CD14-positive monocyte (primary cell): ENCODE results near the gene VTI1A. TPM values are rescaled to one million over a fixed set of nuclear protein-coding genes. Genes with fewer than 3 reads are reported as not detected.

Experiments
- DNase-seq, 3 donors: peaks; one replicate each; pipeline ENCODE4 v3.0.0-alpha.2; 2011 to 2022
- H2AFZ ChIP-seq: 2 replicates; pipeline ENCODE4 v1.6.0; 2012; ENCODE audit warnings: mild to moderate bottlenecking, low read depth, low read length, inconsistent platforms; ENCODE audit not compliant: insufficient read depth, poor library complexity, severe bottlenecking
- H3K27ac ChIP-seq, 2 donors: 1 replicate in 1 of 2; 2 replicates in 1 of 2; pipeline ENCODE4 v1.5.1; 2012 to 2013; ENCODE audit warnings: low read length in 2 of 2, control low read depth in 1 of 2, inconsistent platforms in 1 of 2, low read depth in 1 of 2, mild to moderate bottlenecking in 1 of 2
- H3K27me3 ChIP-seq, 2 donors: one replicate each; pipeline versions ENCODE4 v1.6.0 to v1.6.1; 2011 to 2013; ENCODE audit warnings: low read length in 2 of 2; ENCODE audit not compliant: control insufficient read depth in 2 of 2, insufficient read depth in 2 of 2
- H3K36me3 ChIP-seq, 2 donors: replicated peaks in 1 of 2; 1 replicate in 1 of 2; 2 replicates in 1 of 2; pipeline versions ENCODE4 v1.5.1 to v1.6.1; 2012 to 2013; ENCODE audit warnings: low read length in 2 of 2, control low read depth in 1 of 2, inconsistent platforms in 1 of 2, mild to moderate bottlenecking in 1 of 2; ENCODE audit not compliant: insufficient read depth in 2 of 2, control insufficient read depth in 1 of 2
- H3K4me1 ChIP-seq, 2 donors: 1 replicate in 1 of 2; 2 replicates in 1 of 2; pipeline versions ENCODE4 v1.5.1 to v1.6.1; 2012 to 2013; ENCODE audit warnings: low read length in 2 of 2, control low read depth in 1 of 2, inconsistent platforms in 1 of 2, mild to moderate bottlenecking in 1 of 2, moderate library complexity in 1 of 2; ENCODE audit not compliant: insufficient read depth in 2 of 2, control insufficient read depth in 1 of 2
- H3K4me2 ChIP-seq: replicated peaks from 2 replicates; pipeline ENCODE3; 2012; ENCODE audit warnings: low read length, moderate library complexity, mild to moderate bottlenecking; ENCODE audit not compliant: poor library complexity, severe bottlenecking; ENCODE audit errors: extremely low read depth
- H3K4me3 ChIP-seq, 3 experiments: fragments of 200-600 bp in 1 of 3; sonication (generic) in 1 of 3; replicated peaks in 1 of 3; 1 replicate in 2 of 3; 2 replicates in 1 of 3; pipeline ENCODE4 v1.5.1; 2011 to 2013; ENCODE audit warnings: low read length in 3 of 3, mild to moderate bottlenecking in 3 of 3, control low read depth in 2 of 3, low read depth in 2 of 3, inconsistent platforms in 1 of 3, moderate library complexity in 1 of 3
- H3K79me2 ChIP-seq: 2 replicates; pipeline ENCODE4 v1.6.0; 2012; ENCODE audit warnings: mild to moderate bottlenecking, control low read depth, inconsistent platforms, low read length, moderate library complexity; ENCODE audit not compliant: insufficient read depth
- H3K9ac ChIP-seq: 2 replicates; pipeline ENCODE4 v1.6.0; 2017; ENCODE audit warnings: low read length, mild to moderate bottlenecking; ENCODE audit not compliant: insufficient read depth, poor library complexity, severe bottlenecking
- H3K9me3 ChIP-seq, 2 donors: replicated peaks in 1 of 2; 1 replicate in 1 of 2; 2 replicates in 1 of 2; pipeline versions ENCODE4 v1.5.1 to v1.6.1; 2012 to 2013; ENCODE audit warnings: low read length in 2 of 2, control low read depth in 1 of 2; ENCODE audit not compliant: control insufficient read depth in 1 of 2, insufficient read depth in 1 of 2
- H4K20me1 ChIP-seq: 2 replicates; pipeline ENCODE4 v1.6.0; 2012; ENCODE audit warnings: mild to moderate bottlenecking, low read length, control low read depth, moderate library complexity; ENCODE audit not compliant: insufficient read depth
- H3K27ac Mint-ChIP-seq, 7 donors: one replicate each; pipeline ENCODE4 v1.8.0; 2020; ENCODE audit warnings: mild to moderate bottlenecking in 7 of 7, mixed read lengths in 7 of 7, moderate library complexity in 6 of 7, inconsistent platforms in 2 of 7
- H3K27me3 Mint-ChIP-seq, 3 donors: one replicate each; pipeline ENCODE4 v1.8.0; 2021 to 2022; ENCODE audit warnings: low read depth in 3 of 3, mild to moderate bottlenecking in 3 of 3, mixed read lengths in 3 of 3, moderate library complexity in 3 of 3, inconsistent platforms in 1 of 3
- H3K36me3 Mint-ChIP-seq, 2 donors: one replicate each; pipeline ENCODE4 v1.8.0; 2020; ENCODE audit warnings: mixed read lengths in 2 of 2, inconsistent platforms in 1 of 2, mild to moderate bottlenecking in 1 of 2
- H3K4me1 Mint-ChIP-seq: one replicate; pipeline ENCODE4 v1.8.0; 2020; ENCODE audit warnings: mild to moderate bottlenecking, mixed read lengths
- H3K4me3 Mint-ChIP-seq, 2 donors: one replicate each; pipeline ENCODE4 v1.8.0; 2020; ENCODE audit warnings: mild to moderate bottlenecking in 2 of 2, mixed read lengths in 2 of 2, moderate library complexity in 1 of 2
- H3K9me3 Mint-ChIP-seq, 7 donors: one replicate each; pipeline ENCODE4 v1.8.0; 2020 to 2022; ENCODE audit warnings: mixed read lengths in 7 of 7, mild to moderate bottlenecking in 6 of 7, moderate library complexity in 6 of 7, inconsistent platforms in 2 of 7
- WGBS: methylation state at CpG from one replicate; pipeline ENCODE4 v1.1.5; 2013; ENCODE audit warnings: missing lambda C conversion rate; ENCODE audit not compliant: insufficient coverage; 5-methylcytosine and 5-hydroxymethylcytosine counted together
- intact Hi-C, 2 donors: fragments of 100-400 bp; cut with micrococcal nuclease; formaldehyde crosslinking; loops; one replicate each; pipeline versions ENCODE4 v1.15.0 to v1.15.1; 2023
- polyA plus RNA-seq, 3 donors: library from polyadenylated mRNA; depleted of rRNA in 1 of 3; unstranded in 2 of 3; stranded (reverse) in 1 of 3; fragments of 300-500 nt in 2 of 3; fragments of >200 nt in 1 of 3; fragmentation: Illumina TruSeq in 2 of 3; gene quantifications; 1 replicate in 2 of 3; 2 replicates in 1 of 3; pipeline ENCODE4 v1.2.3, GENCODE V29; 2012 to 2021
- TF ChIP-seq, protein P1 (sequence below): fragments of 200-600 bp; IDR thresholded peaks from one replicate; pipeline ENCODE4 v1.8.0; 2022; ENCODE audit warnings: antibody characterized with exemption, mild to moderate bottlenecking

VTI1A gene
- polyA plus RNA-seq, 3 donors, result 23.6 to 25.4 (median 24.1) TPM

DNA sequence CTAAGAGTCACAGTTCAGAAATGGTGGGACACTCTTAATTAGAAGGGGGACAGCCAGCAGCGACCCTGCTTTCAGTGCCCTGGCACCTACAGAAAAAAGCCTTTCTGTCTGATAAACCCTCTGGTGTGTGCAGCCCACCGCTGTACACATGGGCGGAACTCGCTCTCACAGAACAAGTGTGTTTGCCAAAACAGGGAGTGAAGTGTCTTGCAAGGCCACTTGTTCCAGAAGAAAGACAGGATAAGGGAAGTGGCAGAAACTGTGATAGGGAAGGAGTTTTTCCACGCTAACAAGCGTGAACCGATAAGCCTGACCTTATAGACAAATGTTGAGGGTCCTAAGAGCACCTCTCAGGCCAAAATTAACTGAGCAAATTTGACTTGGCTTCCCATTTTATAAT, 299.3 kb downstream of the VTI1A start:
- no peak for DNase-seq
- no peaks in the 10 kb centered on the region for H3K27me3 ChIP-seq
- no peak overlapping the region for H3K27ac ChIP-seq
- H3K4me2 ChIP-seq, result no peak overlapping the region
- no peaks in the 10 kb centered on the region for H3K36me3 ChIP-seq
- H3K9me3 ChIP-seq, result no peaks in the 10 kb centered on the region
- peaks cover 0 to 1% (median 0%) of the 10 kb centered on the region in 7 donors for H3K9me3 Mint-ChIP-seq
- H3K4me3 ChIP-seq, result no peak overlapping the region
- no peak overlapping the region for H2AFZ ChIP-seq
- peaks cover 0 to 2% (median 0%) of the 10 kb centered on the region in 3 donors for H3K27me3 Mint-ChIP-seq
- intact Hi-C loops, result no loop called here
- TF ChIP-seq, protein P1, sequence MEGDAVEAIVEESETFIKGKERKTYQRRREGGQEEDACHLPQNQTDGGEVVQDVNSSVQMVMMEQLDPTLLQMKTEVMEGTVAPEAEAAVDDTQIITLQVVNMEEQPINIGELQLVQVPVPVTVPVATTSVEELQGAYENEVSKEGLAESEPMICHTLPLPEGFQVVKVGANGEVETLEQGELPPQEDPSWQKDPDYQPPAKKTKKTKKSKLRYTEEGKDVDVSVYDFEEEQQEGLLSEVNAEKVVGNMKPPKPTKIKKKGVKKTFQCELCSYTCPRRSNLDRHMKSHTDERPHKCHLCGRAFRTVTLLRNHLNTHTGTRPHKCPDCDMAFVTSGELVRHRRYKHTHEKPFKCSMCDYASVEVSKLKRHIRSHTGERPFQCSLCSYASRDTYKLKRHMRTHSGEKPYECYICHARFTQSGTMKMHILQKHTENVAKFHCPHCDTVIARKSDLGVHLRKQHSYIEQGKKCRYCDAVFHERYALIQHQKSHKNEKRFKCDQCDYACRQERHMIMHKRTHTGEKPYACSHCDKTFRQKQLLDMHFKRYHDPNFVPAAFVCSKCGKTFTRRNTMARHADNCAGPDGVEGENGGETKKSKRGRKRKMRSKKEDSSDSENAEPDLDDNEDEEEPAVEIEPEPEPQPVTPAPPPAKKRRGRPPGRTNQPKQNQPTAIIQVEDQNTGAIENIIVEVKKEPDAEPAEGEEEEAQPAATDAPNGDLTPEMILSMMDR, result no peak
- H3K9ac ChIP-seq, result no peak overlapping the region
- no peak overlapping the region for H3K4me3 Mint-ChIP-seq
- H3K4me1 Mint-ChIP-seq, result peaks cover 24% of the 10 kb centered on the region
- H3K27ac Mint-ChIP-seq, result no peak overlapping the region
- peaks cover 12 to 17% of the 10 kb centered on the region in 2 donors for H3K36me3 Mint-ChIP-seq
- H4K20me1 ChIP-seq, result no peaks in the 10 kb centered on the region
- peaks cover 0 to 10% of the 10 kb centered on the region in 2 donors for H3K4me1 ChIP-seq
- 95% methylated on average over 4 of the region's 7 CpGs for WGBS
- no peaks in the 10 kb centered on the region for H3K79me2 ChIP-seq

GRCh38 chr10:112750427-112751167, 303.6 kb downstream of the VTI1A start:
- no peak overlapping the region for H3K27ac Mint-ChIP-seq
- WGBS, result 96% methylated on average over 2 of the region's 6 CpGs
- no peak overlapping the region for H3K4me3 Mint-ChIP-seq
- H3K27me3 Mint-ChIP-seq, result no peaks in the 10 kb centered on the region
- Histone ChIP-seq H3K36me3 (no peaks in the 10 kb centered on the region), H2AFZ (no peak overlapping the region), H3K9me3 (no peaks in the 10 kb centered on the region), H3K27me3 (no peaks in the 10 kb centered on the region), H3K4me2 (no peak overlapping the region), H3K79me2 (no peaks in the 10 kb centered on the region), H3K4me1 (peaks cover 10 to 11% of the 10 kb centered on the region in 2 donors), H3K4me3 (no peak overlapping the region), H3K9ac (no peak overlapping the region), H4K20me1 (no peaks in the 10 kb centered on the region), H3K27ac (no peak overlapping the region)
- no peak for DNase-seq
- peaks cover 8% of the 10 kb centered on the region in 2 donors for H3K36me3 Mint-ChIP-seq
- H3K4me1 Mint-ChIP-seq, result peaks cover 12% of the 10 kb centered on the region
- TF ChIP-seq, protein P1, result no peak
- intact Hi-C loops, result no loop called here
- H3K9me3 Mint-ChIP-seq, result peaks cover 0 to 1% (median 0%) of the 10 kb centered on the region in 7 donors
